ENCODE results near the gene KIAA1549. TPM values are rescaled to one million over a fixed set of nuclear protein-coding genes. Genes with fewer than 3 reads are reported as not detected.

KIAA1549 gene
- total and polyA plus RNA-seq, 2 of the 4 experiments (the other 2 are of a cell fraction) = 1.3 to 3.3 TPM

DNA sequence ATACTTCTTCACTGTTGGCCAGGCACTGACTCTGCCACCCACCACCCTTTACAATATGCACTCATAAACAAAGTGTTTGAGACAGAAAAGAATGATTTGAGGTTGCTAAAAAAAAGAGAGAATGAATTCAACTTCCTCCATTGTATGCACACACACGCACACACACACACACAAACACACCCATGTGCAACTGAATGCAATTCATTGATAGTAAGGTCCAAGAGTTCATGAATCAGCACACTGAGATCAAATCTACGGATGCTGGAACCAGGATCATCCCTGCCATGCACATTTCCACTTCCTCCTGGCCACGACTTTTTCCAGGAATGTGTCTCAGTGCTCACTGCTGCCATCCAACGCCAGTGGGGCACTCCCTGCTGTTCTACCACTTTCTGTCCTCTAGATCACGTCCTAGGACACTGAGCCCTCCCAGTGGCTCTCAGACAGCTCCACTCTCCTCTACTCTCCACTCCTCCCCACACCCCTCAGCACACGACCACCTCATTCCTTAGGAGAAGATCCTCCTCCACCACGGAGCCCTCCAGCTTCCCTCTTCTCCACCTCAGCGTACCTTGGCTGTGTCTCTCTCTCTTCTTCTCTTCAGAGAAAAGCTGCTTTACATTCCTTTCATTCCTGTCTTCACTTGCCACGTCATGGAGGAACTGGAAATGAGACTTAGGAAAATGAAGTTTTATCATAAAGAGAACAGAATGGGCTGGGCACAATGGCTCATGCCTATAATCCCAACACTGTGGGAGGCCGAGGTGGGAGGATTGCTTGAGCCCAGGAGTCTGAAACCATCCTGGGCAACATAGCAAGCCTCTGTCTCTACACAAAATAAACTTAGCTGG lies 195.4 kb downstream of the KIAA1549 start:
- dilution Hi-C loops (cut with HindIII; ENCODE audit: low sequenced_read_pairs, unreplicated experiment) = no loop called here
- H3K79me1 ChIP-seq (ENCODE audit: low read depth in 1 of 2, low read length in 2 of 2) = no peaks in the 10 kb centered on the region
- ChIA-PET CTCF (interaction anchor here (0.6 kb wide), 1 partner anchor 11 kb away, joined by 4 read pairs; no protein-coding TSS in a partner anchor), POLR2A (ENCODE audit: unreplicated experiment) (no interaction called here)
- H2AK9ac ChIP-seq (replicated peaks; ENCODE audit: low read depth, low read length, poor library complexity) = no peak overlapping the region
- H3K4me2 ChIP-seq (ENCODE audit: low read depth, low read length) = peak overlapping the region; percentile 36; the same call in 1 of the 2 replicates
- no peak overlapping the region for H4K5ac ChIP-seq (ENCODE audit: low read depth, low read length)
- H3K56ac ChIP-seq (ENCODE audit: extremely low read depth, insufficient read depth, low read length) = no peak overlapping the region
- H3K27ac ChIP-seq (ENCODE audit: insufficient read depth, low read length) = no peak overlapping the region
- H2BK120ac ChIP-seq (ENCODE audit: low read depth, low read length) = no peak overlapping the region
- peak overlapping the region; percentile 79 for H2AFZ ChIP-seq (replicated peaks; ENCODE audit: low read length, poor library complexity)
- no peak overlapping the region for H4K8ac ChIP-seq (ENCODE audit: low read depth in 2 of 2, low read length in 2 of 2)
- 43% methylated on average over 4 of the region's 10 CpGs; no CpG with 5 or more reads in 1 of the 2 experiments for WGBS, 2 experiments (ENCODE audit: extremely low coverage in 2 of 2, insufficient read length in 1 of 2)
- H2AK5ac ChIP-seq (ENCODE audit: low read depth, low read length) = no peak overlapping the region
- H2BK20ac ChIP-seq (ENCODE audit: low read depth, low read length) = no peak overlapping the region
- DNase-seq (peak; percentile 11), ATAC-seq (ENCODE audit: low read depth) (peak; percentile 17)
- TF ChIP-seq RFX5 (IDR thresholded peaks at IDR 0.05; ENCODE audit: low read depth, low read length) (no peak), CHD1 (IDR thresholded peaks at IDR 0.05; ENCODE audit: low read depth, low read length) (no peak), BHLHE40 (IDR thresholded peaks at IDR 0.05; ENCODE audit: low read depth, low read length) (no peak), MAZ (IDR thresholded peaks at IDR 0.05; ENCODE audit: borderline replicate concordance, low read depth, low read length) (no peak), FOS (IDR thresholded peaks at IDR 0.05; ENCODE audit: low read depth, low read length) (no peak), MAFK (IDR thresholded peaks at IDR 0.05; ENCODE audit: low read depth, low read length) (no peak)
- TF ChIP-seq, protein P1, sequence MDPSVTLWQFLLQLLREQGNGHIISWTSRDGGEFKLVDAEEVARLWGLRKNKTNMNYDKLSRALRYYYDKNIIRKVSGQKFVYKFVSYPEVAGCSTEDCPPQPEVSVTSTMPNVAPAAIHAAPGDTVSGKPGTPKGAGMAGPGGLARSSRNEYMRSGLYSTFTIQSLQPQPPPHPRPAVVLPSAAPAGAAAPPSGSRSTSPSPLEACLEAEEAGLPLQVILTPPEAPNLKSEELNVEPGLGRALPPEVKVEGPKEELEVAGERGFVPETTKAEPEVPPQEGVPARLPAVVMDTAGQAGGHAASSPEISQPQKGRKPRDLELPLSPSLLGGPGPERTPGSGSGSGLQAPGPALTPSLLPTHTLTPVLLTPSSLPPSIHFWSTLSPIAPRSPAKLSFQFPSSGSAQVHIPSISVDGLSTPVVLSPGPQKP (IDR thresholded peaks at IDR 0.05; ENCODE audit: borderline replicate concordance, low read depth, low read length) = no peak
- TF ChIP-seq, protein P2, sequence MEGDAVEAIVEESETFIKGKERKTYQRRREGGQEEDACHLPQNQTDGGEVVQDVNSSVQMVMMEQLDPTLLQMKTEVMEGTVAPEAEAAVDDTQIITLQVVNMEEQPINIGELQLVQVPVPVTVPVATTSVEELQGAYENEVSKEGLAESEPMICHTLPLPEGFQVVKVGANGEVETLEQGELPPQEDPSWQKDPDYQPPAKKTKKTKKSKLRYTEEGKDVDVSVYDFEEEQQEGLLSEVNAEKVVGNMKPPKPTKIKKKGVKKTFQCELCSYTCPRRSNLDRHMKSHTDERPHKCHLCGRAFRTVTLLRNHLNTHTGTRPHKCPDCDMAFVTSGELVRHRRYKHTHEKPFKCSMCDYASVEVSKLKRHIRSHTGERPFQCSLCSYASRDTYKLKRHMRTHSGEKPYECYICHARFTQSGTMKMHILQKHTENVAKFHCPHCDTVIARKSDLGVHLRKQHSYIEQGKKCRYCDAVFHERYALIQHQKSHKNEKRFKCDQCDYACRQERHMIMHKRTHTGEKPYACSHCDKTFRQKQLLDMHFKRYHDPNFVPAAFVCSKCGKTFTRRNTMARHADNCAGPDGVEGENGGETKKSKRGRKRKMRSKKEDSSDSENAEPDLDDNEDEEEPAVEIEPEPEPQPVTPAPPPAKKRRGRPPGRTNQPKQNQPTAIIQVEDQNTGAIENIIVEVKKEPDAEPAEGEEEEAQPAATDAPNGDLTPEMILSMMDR (conservative IDR thresholded peaks at IDR 0.05; ENCODE audit: low read depth, low read length) = no peak
- H4K20me1 ChIP-seq (ENCODE audit: insufficient read depth, low read length) = no peaks in the 10 kb centered on the region
- H3K4me1 ChIP-seq (ENCODE audit: control insufficient read depth, insufficient read depth, low read length) = no peaks in the 10 kb centered on the region
- no peak overlapping the region for H2BK5ac ChIP-seq (ENCODE audit: low read depth, low read length, poor library complexity, severe bottlenecking)
- intact Hi-C loops (cut with micrococcal nuclease) = no loop called here
- no peaks in the 10 kb centered on the region for H3K9me1 ChIP-seq (ENCODE audit: insufficient read depth, low read length)
- no peaks in the 10 kb centered on the region for H3K9me3 ChIP-seq (ENCODE audit: control insufficient read depth, insufficient read depth, low read length)
- no peak overlapping the region for H3K4ac ChIP-seq (ENCODE audit: low read depth, low read length)
- no peak overlapping the region for H3K23ac ChIP-seq (ENCODE audit: low read depth, low read length)
- no peak overlapping the region for H3K18ac ChIP-seq (ENCODE audit: low read depth, low read length)
- no peak overlapping the region for H3K9ac ChIP-seq (ENCODE audit: low read depth, low read length)
- no peaks in the 10 kb centered on the region for H3K36me3 ChIP-seq (ENCODE audit: control insufficient read depth, insufficient read depth, low read length)
- H3K4me3 ChIP-seq (ENCODE audit: insufficient read depth, low read depth, low read length) = no peak overlapping the region
- no peak overlapping the region for H3K14ac ChIP-seq (replicated peaks; ENCODE audit: low read depth, low read length)
- H2BK15ac ChIP-seq (ENCODE audit: low read depth, low read length) = no peak overlapping the region
- BruUV-seq (replicated peaks) = no TSS peak
- no peaks in the 10 kb centered on the region for H3K27me3 ChIP-seq (ENCODE audit: control insufficient read depth, insufficient read depth, low read length)
- in situ Hi-C loops (cut with MboI; ENCODE audit: low sequenced_read_pairs) = no loop called here
- H4K91ac ChIP-seq (ENCODE audit: insufficient read depth, low read depth, low read length) = no peak overlapping the region
